COLO668 (cell line): Measurements from ENCODE around the gene CD180.

Experiments used
- DNase-seq: peaks from one replicate; lab custom pipeline; 2025; ENCODE audit not compliant: unreplicated experiment; lab: John Stamatoyannopoulos, UW

CD180 gene

DNA sequence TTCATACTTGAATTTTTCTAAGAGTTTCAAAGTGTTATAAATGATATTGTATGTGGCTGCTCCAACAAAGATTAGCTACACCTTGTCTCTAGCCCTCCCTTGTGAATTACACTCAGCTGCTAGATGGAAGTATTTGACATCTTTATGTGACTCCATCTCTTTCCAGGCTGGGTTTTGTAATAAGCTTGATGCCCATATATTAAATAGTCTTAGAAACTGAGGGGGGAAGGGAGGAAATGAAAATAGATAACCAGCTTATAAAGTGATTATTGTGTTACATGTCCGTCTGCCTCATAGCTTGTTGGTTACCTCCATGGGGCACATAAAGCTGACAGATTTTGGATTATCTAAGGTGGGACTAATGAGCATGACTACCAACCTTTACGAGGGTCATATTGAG is 63.4 kb downstream of the CD180 start:
- no peak for DNase-seq

DNA sequence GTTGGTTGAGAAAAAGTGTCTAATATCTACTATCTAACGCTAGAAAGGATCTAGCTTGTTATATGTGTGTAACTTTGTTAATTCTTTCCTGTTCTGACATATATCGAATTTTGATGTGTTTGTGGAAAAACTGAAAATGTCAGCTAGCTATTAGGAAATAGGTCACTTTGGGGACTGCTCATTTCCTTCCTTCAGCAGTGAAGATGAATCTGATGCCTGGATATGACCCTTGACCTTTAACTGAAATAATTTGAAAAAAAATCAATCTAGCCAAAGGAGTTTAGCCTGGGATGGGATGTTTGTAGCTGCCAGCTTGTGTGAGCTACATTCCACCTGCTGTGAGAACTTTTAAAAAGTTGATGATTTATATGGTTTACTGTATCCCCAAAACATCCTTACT is 66.8 kb downstream of the CD180 start:
- DNase-seq: no peak
